HG03097 (cell line): ENCODE measurements around the gene RPAP3.
A peak's percentile ranks its signal among the peaks of the same experiment; 100 is the strongest.

ENCODE experiments used
- ATAC-seq: cut with Tn5 transposase; IDR thresholded peaks from one replicate; pipeline ENCODE4 v1.9.1; 2021; ENCODE audit not compliant: unreplicated experiment, low FRiP score

The RPAP3 gene

GRCh38 chr12:47743311-47743860 is 37.6 kb upstream of the RPAP3 start:
- ATAC-seq, result no peak

GRCh38 chr12:47742253-47742825 is 36.5 kb upstream of the RPAP3 start:
- ATAC-seq, result no peak

- no peak for ATAC-seq
Measured at GRCh38 chr12:47741340-47741703, 35.5 kb upstream of the RPAP3 start.

DNA sequence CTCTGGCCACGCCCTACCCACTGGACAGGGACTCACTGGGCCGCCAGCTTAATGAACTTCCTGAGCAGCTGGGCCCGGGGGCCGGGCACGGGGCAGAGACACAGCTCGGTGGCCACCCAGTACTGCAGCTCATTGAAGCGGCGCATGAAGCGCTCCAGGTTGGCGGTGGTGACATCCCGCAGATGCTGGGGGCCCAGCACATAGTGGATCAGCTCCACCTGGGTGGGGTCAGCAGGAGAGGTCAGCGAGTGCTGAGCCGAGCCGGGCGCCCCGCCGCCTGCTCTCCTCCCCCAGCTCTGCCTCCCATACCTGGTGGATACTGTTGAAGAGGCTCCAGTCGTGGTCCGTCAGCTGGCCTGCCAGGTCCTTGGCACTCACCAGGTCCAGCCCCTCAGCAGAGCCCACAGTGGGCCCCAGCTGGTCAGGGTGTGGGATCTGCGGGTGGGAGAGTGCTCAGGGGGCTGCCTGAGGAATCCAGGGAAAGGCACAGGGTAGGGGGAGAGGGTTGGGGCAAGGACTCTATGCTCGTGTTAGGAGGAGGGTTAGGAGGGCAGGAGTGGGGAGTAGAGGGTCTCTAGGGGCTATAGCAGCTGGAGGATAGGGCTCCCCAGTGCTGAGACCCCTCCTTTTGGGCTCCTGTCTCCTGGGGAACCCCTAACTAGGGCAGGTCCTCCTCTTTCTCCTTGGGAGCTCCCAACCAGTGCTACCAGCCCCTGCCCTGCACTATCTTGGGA is 34.9 kb upstream of the RPAP3 start:
- ATAC-seq, result peak; percentile 38

DNA sequence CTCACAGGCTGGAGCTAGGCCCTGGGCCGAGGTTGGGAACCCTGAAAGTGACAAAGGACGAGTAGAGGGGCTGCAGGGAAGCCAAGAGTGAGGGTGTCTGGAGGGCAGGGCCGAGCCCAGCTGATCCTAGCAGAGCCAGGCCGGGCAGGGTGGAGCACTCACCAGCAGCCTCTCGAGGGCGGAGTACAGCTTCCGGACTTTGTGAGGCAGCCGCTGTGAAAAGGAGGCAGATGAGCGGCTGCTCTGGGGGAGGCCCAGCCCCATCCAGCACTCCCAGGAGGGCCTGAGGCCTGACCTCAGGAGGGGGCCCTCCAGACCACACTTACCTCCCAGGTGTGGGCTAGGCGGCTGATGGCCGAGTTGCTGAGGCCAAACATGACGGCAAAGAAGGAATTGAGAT is 34.1 kb upstream of the RPAP3 start:
- no peak for ATAC-seq

DNA sequence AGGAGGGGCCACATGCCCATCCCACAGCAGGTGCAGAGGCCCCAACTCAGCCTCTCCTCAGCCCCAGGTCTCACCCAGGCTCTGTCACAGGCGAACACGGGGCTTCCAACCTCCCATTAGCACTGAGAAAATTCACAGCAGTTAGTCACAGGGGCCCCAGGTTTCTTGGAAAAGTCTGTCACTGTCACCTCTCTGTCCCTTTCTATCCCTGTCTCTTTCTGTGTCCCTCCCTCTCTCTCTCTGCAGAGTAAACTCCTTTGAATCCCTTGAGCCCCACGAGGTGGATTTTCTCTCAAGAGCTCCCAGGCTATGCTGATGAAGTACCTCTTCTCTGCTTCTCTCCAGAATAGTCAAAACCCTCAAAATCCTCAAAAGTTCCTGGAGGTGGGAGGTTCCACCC is 33.5 kb upstream of the RPAP3 start:
- no peak for ATAC-seq

- no peak for ATAC-seq
Measured at GRCh38 chr12:47737936-47738594, 32.2 kb upstream of the RPAP3 start.

DNA sequence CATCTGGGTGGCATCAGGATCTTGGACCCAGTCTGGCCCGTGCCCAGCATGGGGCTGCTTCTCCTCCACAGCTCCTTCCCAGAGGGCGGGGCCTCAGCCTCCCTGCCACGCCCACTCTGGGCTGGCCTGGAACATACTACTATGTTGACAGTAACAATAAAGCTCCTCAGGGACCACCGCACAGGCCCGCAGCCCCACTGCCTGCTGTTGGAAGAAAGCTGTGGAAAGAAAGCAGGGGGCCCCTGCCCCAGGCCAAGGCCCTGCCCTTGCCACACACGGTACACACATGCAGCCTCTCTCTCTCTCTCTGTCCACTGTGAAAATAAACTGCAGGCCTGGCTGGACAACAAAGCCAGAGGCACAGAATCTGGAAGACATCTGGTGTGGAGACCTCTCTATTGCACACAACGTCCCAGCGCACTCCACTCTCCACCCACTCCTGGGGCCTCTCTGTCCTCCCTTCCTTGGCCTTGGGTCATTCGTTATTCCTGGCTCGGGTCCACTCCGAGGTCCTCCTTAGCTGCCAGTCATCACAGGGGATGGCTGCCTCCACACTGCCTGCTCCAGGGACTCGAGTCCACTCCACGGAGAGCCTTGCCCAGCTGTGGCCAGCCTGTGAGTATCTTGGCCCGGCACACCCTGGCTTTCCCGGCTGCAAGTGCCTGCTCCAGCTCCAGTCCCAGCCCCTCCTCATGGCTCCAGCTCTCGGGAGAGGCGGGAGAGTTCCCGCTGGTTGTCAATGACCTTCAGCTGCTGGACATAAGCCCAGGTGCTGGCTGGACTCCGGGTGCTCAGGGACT is 31.2 kb upstream of the RPAP3 start:
- no peak for ATAC-seq

DNA sequence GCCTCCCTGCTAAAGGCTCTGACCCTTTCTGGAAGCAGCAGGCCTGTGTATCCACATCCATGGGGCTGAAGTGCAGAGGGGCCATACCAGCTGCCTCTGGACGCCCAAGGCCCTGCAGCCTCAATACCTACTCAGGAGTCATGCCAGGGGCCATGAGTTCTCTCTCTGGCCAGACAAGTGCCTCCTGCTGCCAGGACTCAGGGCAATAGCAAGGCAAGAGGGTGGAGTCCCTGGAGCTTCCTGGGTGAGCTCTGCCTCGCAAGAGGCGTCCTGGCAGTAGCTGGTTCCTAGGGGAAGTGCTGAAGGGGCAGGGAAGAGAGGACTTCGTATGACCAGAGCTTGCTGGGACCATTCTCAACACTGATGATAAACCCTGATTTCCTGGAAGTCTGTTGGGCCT is 30.4 kb upstream of the RPAP3 start:
- ATAC-seq, result no peak

GRCh38 chr12:47735649-47736048 is 29.8 kb upstream of the RPAP3 start:
- ATAC-seq, result no peak

GRCh38 chr12:47734725-47735480 is 29.1 kb upstream of the RPAP3 start:
- ATAC-seq, result no peak

DNA sequence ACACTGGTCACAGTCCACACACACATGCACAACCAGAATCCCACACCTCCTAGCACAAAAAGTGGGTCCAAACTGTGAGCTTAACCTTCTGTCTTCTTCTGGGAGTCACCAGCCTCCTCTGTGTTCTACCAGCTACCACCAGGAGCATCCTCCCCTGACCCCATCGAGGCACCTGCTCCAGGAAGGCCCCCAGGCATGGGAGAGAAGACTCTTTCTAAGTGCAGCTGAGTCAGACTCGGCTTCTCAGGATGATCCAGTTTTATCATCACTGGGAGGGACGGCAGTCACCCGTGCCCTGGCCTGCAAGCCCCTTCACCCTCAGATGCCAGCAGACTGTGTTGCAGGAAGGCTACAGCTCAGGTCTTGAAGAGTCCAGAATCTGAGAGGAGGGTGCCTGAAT is 27.3 kb upstream of the RPAP3 start:
- no peak for ATAC-seq

DNA sequence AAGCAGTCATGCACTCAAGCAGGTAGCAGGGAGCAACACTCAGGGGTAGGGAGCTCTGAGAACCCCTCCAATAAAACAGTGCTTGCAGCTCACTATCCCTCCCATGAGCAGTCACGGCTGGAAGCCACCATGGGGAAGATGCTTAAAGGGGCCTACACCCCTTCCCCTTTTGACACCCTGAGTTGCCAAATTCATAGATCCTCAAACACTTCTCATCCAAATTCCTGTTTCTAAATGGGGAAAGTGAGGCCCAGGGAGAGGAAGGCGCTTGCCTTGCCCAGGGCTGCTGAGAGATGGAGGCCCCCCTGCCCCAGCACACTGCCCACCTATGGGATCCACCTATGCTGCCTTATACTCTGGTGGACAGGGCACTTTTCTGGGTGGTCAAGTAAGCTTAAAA is 26.7 kb upstream of the RPAP3 start:
- ATAC-seq, result no peak

GRCh38 chr12:47731723-47732122 is 25.9 kb upstream of the RPAP3 start:
- no peak for ATAC-seq

- ATAC-seq, result no peak
Measured at GRCh38 chr12:47730341-47730744, 24.5 kb upstream of the RPAP3 start.

DNA sequence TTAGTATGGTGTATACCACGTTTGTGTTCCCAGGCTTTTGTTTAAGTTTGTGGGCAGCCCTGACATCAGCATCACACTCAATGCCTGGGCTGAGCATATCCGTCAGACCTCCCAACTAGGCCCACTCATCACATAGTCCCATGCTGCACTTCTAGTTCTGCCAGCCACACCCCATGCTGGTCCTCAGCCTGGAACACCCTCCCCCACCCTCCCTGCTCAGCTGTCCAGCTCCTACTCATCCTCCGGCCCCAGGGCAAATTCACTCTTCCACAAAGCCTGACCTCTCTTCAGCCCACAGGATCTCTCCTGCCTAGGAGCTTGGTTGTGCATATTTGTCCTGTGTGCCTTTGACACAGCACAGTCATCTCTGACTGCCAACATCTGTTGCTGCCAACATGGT is 23.4 kb upstream of the RPAP3 start:
- ATAC-seq, result no peak

DNA sequence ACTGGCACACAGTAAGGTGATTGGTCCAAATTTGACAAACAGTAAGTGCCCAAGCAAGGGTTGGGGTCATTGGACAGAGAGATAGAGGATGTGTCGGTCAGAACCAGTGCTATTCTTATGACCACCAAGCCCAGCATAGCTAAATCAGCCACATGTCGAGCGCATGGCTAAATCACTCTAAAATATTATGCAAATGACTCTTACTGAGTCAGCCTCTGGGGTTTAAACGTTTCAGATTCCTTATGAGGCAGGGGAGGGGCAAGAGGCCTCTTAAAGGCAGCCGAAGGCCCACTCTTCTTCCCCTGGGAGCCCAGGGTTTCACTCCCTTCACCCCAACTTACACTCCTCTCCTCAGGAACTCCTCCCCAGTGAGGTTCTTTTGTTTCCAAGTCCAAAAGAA is 20.1 kb upstream of the RPAP3 start:
- ATAC-seq, result no peak

DNA sequence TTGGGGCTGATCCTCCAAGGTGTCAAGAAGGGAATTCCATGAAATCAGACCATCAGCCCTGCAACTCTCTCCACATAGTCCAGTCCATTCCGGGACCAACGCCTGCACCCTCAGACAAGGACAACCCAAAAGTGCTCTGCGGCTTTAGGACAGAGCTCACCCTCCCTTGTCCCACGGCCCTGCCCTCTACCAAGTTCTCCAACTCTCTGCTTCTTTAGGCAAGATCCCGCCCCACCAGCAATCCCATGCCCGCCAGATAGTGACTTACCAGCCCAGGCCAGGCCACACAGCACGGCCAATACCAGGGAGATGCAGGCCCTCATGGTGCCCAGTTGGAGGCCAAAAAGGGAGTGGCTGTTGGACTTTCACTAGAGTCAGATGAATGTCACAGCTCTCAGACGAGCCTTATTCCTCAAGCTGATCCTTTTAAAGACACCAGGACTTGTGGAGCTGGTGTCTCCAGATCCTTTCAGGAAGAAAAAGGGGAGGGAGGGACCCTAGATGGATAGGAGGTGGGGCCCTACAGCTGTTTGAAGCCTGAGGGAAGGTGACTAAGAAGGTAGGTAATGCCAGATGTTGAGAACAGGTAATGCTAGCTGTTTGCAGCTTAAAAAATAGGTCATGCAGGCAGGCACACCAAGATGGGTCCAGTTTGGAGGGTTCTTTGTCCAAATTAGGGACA is 19.4 kb upstream of the RPAP3 start, which contains the start of gene ENDOU:
ENDOU (minus strand) TSS at position 400 of the 682 bp plus-strand sequence; CDS start at position 323, 77 bp downstream.
- no peak for ATAC-seq

DNA sequence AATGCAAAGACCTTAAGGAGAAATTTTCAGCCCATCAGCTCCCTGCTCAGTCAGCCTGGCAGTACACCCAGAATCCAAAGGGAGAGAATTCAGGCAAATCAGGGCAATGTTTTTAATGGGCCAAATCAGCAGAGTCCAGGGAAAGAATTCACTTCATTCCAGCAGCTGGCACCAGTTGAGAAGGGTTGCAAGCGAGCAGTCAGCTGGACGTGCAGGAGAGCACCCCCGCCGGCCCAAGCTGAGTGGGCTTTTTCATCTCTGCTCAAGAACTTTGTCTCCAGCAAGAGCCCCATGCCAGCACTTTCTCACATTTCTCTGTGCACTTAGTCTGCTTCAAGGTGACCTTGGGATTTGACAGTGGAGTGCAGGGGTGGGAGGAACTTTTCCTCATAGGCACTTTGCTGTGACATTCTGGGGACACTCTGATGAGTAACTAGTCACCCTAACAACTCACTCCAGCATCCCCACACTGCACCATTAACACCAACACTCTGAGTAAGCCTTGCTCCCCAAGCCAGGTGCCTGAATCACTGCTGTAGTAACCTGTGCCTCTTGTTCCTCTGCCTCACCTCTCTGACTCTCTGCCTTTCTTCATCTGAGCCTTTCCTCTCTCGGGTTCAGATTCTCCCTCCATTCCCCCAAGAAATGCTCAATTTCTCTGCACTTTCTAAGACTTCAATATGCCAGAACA is 17.3 kb upstream of the RPAP3 start:
- no peak for ATAC-seq
